Activated T-cell treated with anti-CD3 and anti-CD28 coated beads for 1 hour (primary cell): Measurements from ENCODE around the gene PRRG2.

ENCODE experiments used
- DNase-seq: peaks from one replicate; pipeline ENCODE4 v3.0.0-alpha.2; 2020; ENCODE audit warnings: low read depth

Gene PRRG2

GRCh38 chr19:49640113-49640898 is 59.2 kb downstream of the PRRG2 start, which contains the start of gene RRAS:
RRAS (minus strand) TSS chr19:49640143; CDS start chr19:49640098, 45 bp downstream.
- DNase-seq, result peak; percentile 99
